Upper lobe of left lung (tissue), 6 donors: Measurements from ENCODE around the gene DHX8. TPM values are rescaled to one million over a fixed set of nuclear protein-coding genes. Genes with fewer than 3 reads are reported as not detected.

Experiments used
- ATAC-seq, 2 donors: fragments of 200-7000 bp; cut with Tn5 transposase; one replicate each; pipeline ENCODE4 v1.9.1; 2022; ENCODE audit warnings: mild to moderate bottlenecking in 2 of 2, moderate library complexity in 2 of 2; ENCODE audit not compliant: low FRiP score in 2 of 2
- DNase-seq, 2 donors: peaks; one replicate each; pipeline ENCODE4 v3.0.0-alpha.2; 2019 to 2020
- H3K27ac ChIP-seq, 4 donors: fragments of 200-600 bp; sonication (generic); one replicate each; pipeline ENCODE4 v1.5.1; 2016 to 2019
- H3K27me3 ChIP-seq, 4 donors: fragments of 200-600 bp; sonication (generic); one replicate each; pipeline ENCODE4 v1.5.1; 2017 to 2019
- H3K36me3 ChIP-seq, 4 donors: fragments of 200-600 bp; sonication (generic); one replicate each; pipeline ENCODE4 v1.5.1; 2016 to 2019
- H3K4me1 ChIP-seq, 4 donors: fragments of 200-600 bp; sonication (generic); one replicate each; pipeline ENCODE4 v1.5.1; 2018 to 2019
- H3K4me3 ChIP-seq, 4 donors: fragments of 200-600 bp; sonication (generic); one replicate each; pipeline ENCODE4 v1.5.1; 2017 to 2019; ENCODE audit warnings: mild to moderate bottlenecking in 2 of 4, moderate library complexity in 1 of 4
- H3K9me3 ChIP-seq, 4 donors: fragments of 200-600 bp; sonication (generic); one replicate each; pipeline ENCODE4 v1.5.1; 2018 to 2019
- EP300 ChIP-seq, 4 donors: sonication (generic); formaldehyde crosslinking; IDR thresholded peaks; one replicate each; pipeline ENCODE4 v1.5.1; 2017; ENCODE audit warnings: antibody characterized with exemption in 4 of 4, control low read depth in 2 of 4
- POLR2A ChIP-seq, 4 donors: fragments of 450-650 bp; IDR thresholded peaks; one replicate each; pipeline ENCODE4 v1.5.1; 2016 to 2017; ENCODE audit warnings: antibody characterized with exemption in 4 of 4, mild to moderate bottlenecking in 2 of 4
- POLR2AphosphoS5 ChIP-seq, 2 donors: sonication (generic); formaldehyde crosslinking; IDR thresholded peaks; one replicate each; pipeline ENCODE4 v1.5.1; 2017; ENCODE audit warnings: antibody characterized with exemption in 2 of 2
- WGBS, 2 donors: methylation state at CpG; one replicate each; pipeline ENCODE4 v1.1.5; 2017 to 2018; 5-methylcytosine and 5-hydroxymethylcytosine counted together
- total RNA-seq, 6 donors: library from RNA; depleted of rRNA in 4 of 6; stranded (reverse); fragments of >200 nt in 4 of 6; gene quantifications; one replicate each; pipeline versions ENCODE4 v1.1.0 to v1.2.1, GENCODE V29; 2016 to 2021
- TF ChIP-seq, protein P1 (sequence below), 6 experiments: fragments of 450-650 bp in 4 of 6; fragments of 200-600 bp in 2 of 6; sonication (generic) in 2 of 6; IDR thresholded peaks; one replicate each; pipeline ENCODE4 v1.5.1; 2016 to 2019; ENCODE audit warnings: antibody characterized with exemption in 6 of 6
- donor health status: DM: no; HTN: no; CAD: no; lungs with moderate emphysema.
- donor health status: DM: no; HTN: yes; CAD: no; lungs with severe emphysema.

Gene DHX8
- total RNA-seq, 6 donors from 2014 or later, result 23.1 to 54.0 (median 41.3) TPM

DNA sequence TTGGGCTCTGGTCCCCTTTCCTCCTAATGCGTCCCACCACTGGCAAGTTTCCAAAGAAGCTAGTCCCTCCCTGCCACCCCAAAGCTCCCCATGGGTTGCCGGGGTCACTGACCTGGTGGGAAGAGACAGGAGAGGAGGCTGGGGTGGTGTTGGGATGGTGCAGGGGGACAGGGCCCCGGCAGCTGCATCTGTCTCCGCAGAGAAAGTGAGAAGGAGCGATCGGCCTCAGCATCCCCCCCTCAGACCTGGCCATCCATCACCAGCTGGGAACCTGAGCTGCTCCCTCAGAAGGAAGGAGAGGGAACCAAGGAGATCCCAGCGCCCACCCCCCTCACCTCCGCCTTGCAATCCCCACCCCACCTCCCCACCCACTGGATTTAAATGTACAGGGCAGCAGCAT lies 59.1 kb downstream of the DHX8 start:
- Histone ChIP-seq H3K4me1 (peaks cover 25 to 32% (median 31%) of the 10 kb centered on the region in 4 donors), H3K36me3 (no peaks in the 10 kb centered on the region), H3K4me3 (no peak overlapping the region), H3K27me3 (peaks cover 0 to 3% (median 1%) of the 10 kb centered on the region in 4 donors), H3K9me3 (no peaks in the 10 kb centered on the region), H3K27ac (no peak overlapping the region)
- WGBS, 2 donors, result 90 to 92% methylated on average over 3 to 8 of the region's 8 CpGs
- DNase-seq (peak in 1 of 2 donors; percentile 18), ATAC-seq (no peak)
- no peak for TF ChIP-seq POLR2A (IDR thresholded peaks at IDR 0.05)
- no peak for TF ChIP-seq POLR2AphosphoS5 (IDR thresholded peaks at IDR 0.05)
- TF ChIP-seq EP300 (IDR thresholded peaks at IDR 0.05), result no peak
- TF ChIP-seq, protein P1, sequence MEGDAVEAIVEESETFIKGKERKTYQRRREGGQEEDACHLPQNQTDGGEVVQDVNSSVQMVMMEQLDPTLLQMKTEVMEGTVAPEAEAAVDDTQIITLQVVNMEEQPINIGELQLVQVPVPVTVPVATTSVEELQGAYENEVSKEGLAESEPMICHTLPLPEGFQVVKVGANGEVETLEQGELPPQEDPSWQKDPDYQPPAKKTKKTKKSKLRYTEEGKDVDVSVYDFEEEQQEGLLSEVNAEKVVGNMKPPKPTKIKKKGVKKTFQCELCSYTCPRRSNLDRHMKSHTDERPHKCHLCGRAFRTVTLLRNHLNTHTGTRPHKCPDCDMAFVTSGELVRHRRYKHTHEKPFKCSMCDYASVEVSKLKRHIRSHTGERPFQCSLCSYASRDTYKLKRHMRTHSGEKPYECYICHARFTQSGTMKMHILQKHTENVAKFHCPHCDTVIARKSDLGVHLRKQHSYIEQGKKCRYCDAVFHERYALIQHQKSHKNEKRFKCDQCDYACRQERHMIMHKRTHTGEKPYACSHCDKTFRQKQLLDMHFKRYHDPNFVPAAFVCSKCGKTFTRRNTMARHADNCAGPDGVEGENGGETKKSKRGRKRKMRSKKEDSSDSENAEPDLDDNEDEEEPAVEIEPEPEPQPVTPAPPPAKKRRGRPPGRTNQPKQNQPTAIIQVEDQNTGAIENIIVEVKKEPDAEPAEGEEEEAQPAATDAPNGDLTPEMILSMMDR (IDR thresholded peaks at IDR 0.05), result no peak

DNA sequence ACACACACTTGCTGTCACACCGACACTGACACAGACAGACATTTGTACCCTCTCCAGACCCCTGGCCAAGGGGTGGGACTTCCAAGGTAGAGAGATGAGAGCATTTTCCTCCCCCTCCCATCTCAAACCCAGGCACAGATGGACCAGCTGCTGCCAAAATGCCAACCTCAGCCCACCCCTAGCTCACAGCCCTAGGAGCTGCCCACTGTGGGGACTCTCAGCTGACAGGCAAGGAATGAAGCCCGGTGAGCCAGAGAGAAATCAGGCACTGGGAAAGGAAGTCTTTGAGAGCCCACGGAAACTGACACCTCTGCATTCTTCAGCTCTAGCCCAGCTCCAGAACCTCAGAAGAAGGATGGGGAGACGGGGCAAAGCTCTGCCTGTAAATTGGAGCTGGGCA lies 59.5 kb downstream of the DHX8 start:
- WGBS, 2 donors, result 66 to 67% methylated on average over 4 of the region's 4 CpGs
- peaks cover 25 to 32% (median 31%) of the 10 kb centered on the region in 4 donors for H3K4me1 ChIP-seq
- H3K27me3 ChIP-seq, result peaks cover 0 to 3% (median 1%) of the 10 kb centered on the region in 4 donors
- H3K4me3 ChIP-seq, result no peak overlapping the region
- H3K9me3 ChIP-seq, result no peaks in the 10 kb centered on the region
- no peak for ATAC-seq
- DNase-seq, result no peak
- H3K36me3 ChIP-seq, result no peaks in the 10 kb centered on the region
- TF ChIP-seq EP300 (IDR thresholded peaks at IDR 0.05) (no peak), POLR2AphosphoS5 (IDR thresholded peaks at IDR 0.05) (no peak), POLR2A (IDR thresholded peaks at IDR 0.05) (no peak)
- TF ChIP-seq, protein P1 (IDR thresholded peaks at IDR 0.05), result no peak
- H3K27ac ChIP-seq, result no peak overlapping the region

DNA sequence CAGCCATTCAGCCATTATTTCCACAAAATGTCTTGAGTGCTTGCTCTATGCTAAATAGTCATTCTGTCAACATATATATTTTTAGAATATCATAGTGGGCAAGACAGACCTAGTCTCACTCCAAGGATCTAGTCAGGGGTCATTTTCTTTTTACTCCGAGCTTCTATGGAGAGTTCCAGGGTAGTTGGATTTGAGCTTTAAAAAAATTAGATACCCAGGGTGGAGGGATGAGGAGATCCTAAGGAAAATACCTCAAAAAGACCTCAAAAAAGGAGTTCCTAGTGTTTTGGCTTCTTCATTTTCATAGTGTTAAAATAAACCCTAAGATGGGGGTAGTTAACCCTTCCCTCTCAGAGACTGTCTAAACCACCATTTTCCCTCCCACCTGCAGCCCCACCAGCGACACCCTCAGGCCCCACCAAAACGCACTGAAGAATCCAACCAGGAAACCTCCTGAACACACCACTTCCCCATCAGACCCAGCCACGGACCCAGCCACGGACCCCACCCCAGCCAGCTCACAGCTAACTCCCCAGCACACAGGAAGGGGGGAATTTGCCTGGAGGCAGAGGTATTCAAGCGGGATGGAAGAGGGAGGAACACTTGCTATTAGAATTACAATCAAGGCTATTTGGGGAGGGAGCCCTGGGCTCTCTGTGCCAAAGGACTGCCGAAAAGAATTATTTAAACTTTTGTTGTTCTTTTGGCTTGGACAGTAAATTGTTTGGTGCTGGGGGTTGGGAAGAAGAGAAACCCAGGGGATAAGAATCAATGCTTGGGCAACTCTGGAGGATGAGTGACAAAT lies 60.2 kb downstream of the DHX8 start:
- no peak for TF ChIP-seq POLR2AphosphoS5 (IDR thresholded peaks at IDR 0.05)
- TF ChIP-seq POLR2A (IDR thresholded peaks at IDR 0.05), result no peak
- TF ChIP-seq EP300 (IDR thresholded peaks at IDR 0.05), result no peak
- TF ChIP-seq, protein P1 (IDR thresholded peaks at IDR 0.05), result no peak
- Histone ChIP-seq H3K27me3 (peaks cover 0 to 3% (median 1%) of the 10 kb centered on the region in 4 donors), H3K4me1 (peaks cover 25 to 32% (median 31%) of the 10 kb centered on the region in 4 donors), H3K9me3 (no peaks in the 10 kb centered on the region), H3K27ac (no peak overlapping the region), H3K36me3 (no peaks in the 10 kb centered on the region), H3K4me3 (no peak overlapping the region)
- ATAC-seq, result no peak
- WGBS, 2 donors, result 42 to 57% methylated on average over 6 to 7 of the region's 7 CpGs
- no peak for DNase-seq

DNA sequence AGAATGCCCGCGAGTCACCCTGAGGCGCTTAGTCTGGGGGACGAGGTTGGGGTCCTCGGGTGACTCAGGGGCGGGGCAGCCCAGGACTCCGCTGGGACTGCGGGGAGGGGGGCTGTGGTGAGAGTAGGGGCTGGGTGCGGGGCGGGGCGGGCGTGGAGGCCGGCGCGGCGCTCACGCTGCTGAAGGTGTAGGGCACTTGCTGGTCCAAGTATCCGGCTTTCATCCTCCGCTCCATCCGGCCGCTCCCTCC lies 61.5 kb downstream of the DHX8 start:
- DNase-seq, result peak; percentile 22 to 91
- H3K4me1 ChIP-seq, result peaks cover 25 to 32% (median 31%) of the 10 kb centered on the region in 4 donors
- peak overlapping the region in 1 of 4 donors; percentile 41 for H3K27ac ChIP-seq
- no peaks in the 10 kb centered on the region for H3K36me3 ChIP-seq
- H3K4me3 ChIP-seq, result peak overlapping the region; percentile 48 to 68 (median 58)
- 0% methylated on average over 5 of the region's 21 CpGs; no CpG with 5 or more reads in 1 of the 2 donors for WGBS, 2 donors
- no peak for TF ChIP-seq POLR2AphosphoS5 (IDR thresholded peaks at IDR 0.05)
- no peak for TF ChIP-seq POLR2A (IDR thresholded peaks at IDR 0.05)
- TF ChIP-seq, protein P1 (IDR thresholded peaks at IDR 0.05), result no peak
- TF ChIP-seq EP300 (IDR thresholded peaks at IDR 0.05), result no peak
- H3K9me3 ChIP-seq, result no peaks in the 10 kb centered on the region
- peak; percentile 20 to 49 for ATAC-seq
- H3K27me3 ChIP-seq, result peaks cover 0 to 3% (median 1%) of the 10 kb centered on the region in 4 donors
